GM23338 (cell line): ENCODE measurements around the gene MAD1L1. TPM values are rescaled to one million over a fixed set of nuclear protein-coding genes. Genes with fewer than 3 reads are reported as not detected.

Experiments used
- ATAC-seq: fragments of 200-7000 bp; cut with Tn5 transposase; 3 replicates; pipeline ENCODE4 v1.9.1; 2020
- DNase-seq: peaks from one replicate; pipeline ENCODE4 v3.0.0-alpha.2; 2015; ENCODE audit warnings: low spot score
- H2AFZ ChIP-seq: fragments of 200-600 bp; sonication (generic); 2 replicates; pipeline ENCODE4 v1.8.0; 2016; ENCODE audit warnings: antibody characterized with exemption, mild to moderate bottlenecking, moderate library complexity
- H3F3A ChIP-seq: fragments of 200-600 bp; sonication (generic); replicated peaks from 2 replicates; pipeline ENCODE4 v1.8.0; 2017; ENCODE audit warnings: antibody characterized with exemption, mixed run types, low read depth
- H3K27ac ChIP-seq: fragments of 200-600 bp; sonication (generic); 2 replicates; pipeline ENCODE4 v1.6.1; 2016; ENCODE audit warnings: low read depth
- H3K27me3 ChIP-seq: fragments of 200-600 bp; sonication (generic); 2 replicates; pipeline ENCODE4 v1.8.0; 2016; ENCODE audit warnings: mild to moderate bottlenecking, mixed run types, moderate library complexity; ENCODE audit not compliant: insufficient read depth
- H3K36me3 ChIP-seq: fragments of 200-600 bp; sonication (generic); 2 replicates; pipeline ENCODE4 v1.8.0; 2016; ENCODE audit warnings: mild to moderate bottlenecking; ENCODE audit not compliant: insufficient read depth
- H3K4me1 ChIP-seq: fragments of 200-600 bp; sonication (generic); 2 replicates; pipeline ENCODE4 v1.8.0; 2016; ENCODE audit warnings: mild to moderate bottlenecking, moderate library complexity; ENCODE audit not compliant: insufficient read depth
- H3K4me2 ChIP-seq: fragments of 200-600 bp; sonication (generic); 2 replicates; pipeline ENCODE4 v1.7.1; 2017; ENCODE audit warnings: mixed run types
- H3K4me3 ChIP-seq: fragments of 200-600 bp; sonication (generic); 2 replicates; pipeline ENCODE4 v1.6.1; 2016; ENCODE audit warnings: mixed run types
- H3K79me2 ChIP-seq: fragments of 200-600 bp; sonication (generic); replicated peaks from 2 replicates; pipeline ENCODE4 v1.8.0; 2017; ENCODE audit warnings: mild to moderate bottlenecking; ENCODE audit not compliant: insufficient read depth
- H3K9me2 ChIP-seq: fragments of 200-600 bp; sonication (generic); 2 replicates; pipeline ENCODE4 v1.8.0; 2017; ENCODE audit not compliant: insufficient read depth
- H4K20me1 ChIP-seq: fragments of 200-600 bp; sonication (generic); replicated peaks from 2 replicates; pipeline ENCODE4 v1.8.0; 2017; ENCODE audit warnings: mild to moderate bottlenecking; ENCODE audit not compliant: insufficient read depth
- H3K27ac Mint-ChIP-seq: 2 replicates; pipeline ENCODE4 v1.8.0; 2020; ENCODE audit warnings: inconsistent platforms, mild to moderate bottlenecking, moderate library complexity, mixed read lengths
- H3K27me3 Mint-ChIP-seq: 3 replicates; pipeline ENCODE4 v1.8.0; 2022; ENCODE audit warnings: low read depth, mild to moderate bottlenecking, moderate library complexity, mixed read lengths, inconsistent platforms; ENCODE audit not compliant: insufficient read depth, poor library complexity
- H3K36me3 Mint-ChIP-seq: 3 replicates; pipeline ENCODE4 v1.8.0; 2021; ENCODE audit warnings: low read depth, mild to moderate bottlenecking, inconsistent platforms, moderate library complexity, mixed read lengths
- H3K4me1 Mint-ChIP-seq: 3 replicates; pipeline ENCODE4 v1.8.0; 2020; ENCODE audit warnings: mild to moderate bottlenecking, inconsistent platforms, mixed read lengths
- H3K4me3 Mint-ChIP-seq: 3 replicates; pipeline ENCODE4 v1.8.0; 2021; ENCODE audit warnings: moderate library complexity, mild to moderate bottlenecking, inconsistent platforms, mixed read lengths
- H3K9me3 Mint-ChIP-seq: 3 replicates; pipeline ENCODE4 v1.8.0; 2020; ENCODE audit warnings: moderate library complexity, mild to moderate bottlenecking, inconsistent platforms, mixed read lengths
- CTCF ChIP-seq, 2 experiments: fragments of 200-600 bp in 1 of 2; sonication (generic) in 1 of 2; conservative IDR thresholded peaks; 2 replicates each; pipeline versions ENCODE4 v1.5.1 to v1.6.1; 2016 to 2017; ENCODE audit warnings: antibody characterized with exemption in 2 of 2, low read depth in 2 of 2, mild to moderate bottlenecking in 2 of 2, moderate library complexity in 1 of 2
- ETS1 ChIP-seq: IDR thresholded peaks from 2 replicates; pipeline ENCODE4 v1.6.1; 2016; ENCODE audit warnings: antibody characterized with exemption
- NANOG ChIP-seq: IDR thresholded peaks from 2 replicates; pipeline ENCODE4 v1.6.1; 2016; ENCODE audit warnings: antibody characterized with exemption, borderline replicate concordance
- POLR2AphosphoS5 ChIP-seq: IDR thresholded peaks from 2 replicates; pipeline ENCODE4 v1.6.1; 2016; ENCODE audit warnings: antibody characterized with exemption, low read depth
- REST ChIP-seq: IDR thresholded peaks from one replicate; pipeline ENCODE4 v1.6.1; 2018; ENCODE audit warnings: antibody characterized with exemption; ENCODE audit not compliant: unreplicated experiment
- STAT1 ChIP-seq: IDR thresholded peaks from one replicate; pipeline ENCODE4 v1.6.1; 2016; ENCODE audit warnings: antibody characterized with exemption; ENCODE audit not compliant: unreplicated experiment
- ZNF114 ChIP-seq: fragments of 250-450 bp; sonication (Bioruptor Pico); IDR thresholded peaks from 2 replicates; pipeline ENCODE4 v1.5.0; 2020; ENCODE audit warnings: mild to moderate bottlenecking, moderate library complexity
- ZNF331 ChIP-seq: fragments of 250-450 bp; sonication (Bioruptor Pico); IDR thresholded peaks from 2 replicates; pipeline ENCODE4 v1.5.0; 2020; ENCODE audit warnings: low read depth, mild to moderate bottlenecking, moderate library complexity
- polyA plus RNA-seq: library from polyadenylated mRNA; unstranded; fragments of >200 nt; fragmentation: Nextera tagmentation; extraction: Ambion mirVana; gene quantifications from 2 replicates; pipeline ENCODE4 v1.2.1, GENCODE V29; 2016
- total RNA-seq: library from RNA; depleted of rRNA; stranded (reverse); fragments of >200 nt; shearing (Covaris generic); gene quantifications from 2 replicates; pipeline ENCODE4 v1.2.3, GENCODE V29; 2014

Gene MAD1L1
- total and polyA plus RNA-seq, 2 experiments from 2014 or later, result 40.3 to 59.3 TPM

GRCh38 chr7:1798191-1798590 is 434.6 kb downstream of the MAD1L1 start:
- Histone ChIP-seq H3K27me3 (no peaks in the 10 kb centered on the region), H3F3A (no peaks in the 10 kb centered on the region), H3K27ac (no peak overlapping the region), H4K20me1 (no peaks in the 10 kb centered on the region), H3K79me2 (no peaks in the 10 kb centered on the region), H2AFZ (no peak overlapping the region), H3K36me3 (no peaks in the 10 kb centered on the region; the same call in 1 of the 2 replicates), H3K4me3 (no peak overlapping the region), H3K4me2 (no peak overlapping the region), H3K4me1 (no peaks in the 10 kb centered on the region), H3K9me2 (no peaks in the 10 kb centered on the region)
- ATAC-seq (no peak), DNase-seq (no peak)
- Mint-ChIP-seq H3K4me3 (no peak overlapping the region), H3K9me3 (peaks cover 67% of the 10 kb centered on the region), H3K27me3 (peaks cover 10% of the 10 kb centered on the region), H3K4me1 (no peaks in the 10 kb centered on the region), H3K36me3 (peaks cover 20% of the 10 kb centered on the region; the same call in 2 of the 3 replicates), H3K27ac (no peak overlapping the region)
- no peak for TF ChIP-seq ZNF331 (CRISPR knock-in tag)

- H3F3A ChIP-seq, result no peaks in the 10 kb centered on the region
- peaks cover 2% of the 10 kb centered on the region for H3K27me3 Mint-ChIP-seq
- H3K79me2 ChIP-seq, result no peaks in the 10 kb centered on the region
- H3K9me3 Mint-ChIP-seq, result peaks cover 46% of the 10 kb centered on the region
- no peaks in the 10 kb centered on the region for H4K20me1 ChIP-seq
- no peaks in the 10 kb centered on the region for H3K4me1 Mint-ChIP-seq
- no peaks in the 10 kb centered on the region for H3K4me1 ChIP-seq
- no peak for DNase-seq
- no peak for ATAC-seq
- TF ChIP-seq CTCF (conservative IDR thresholded peaks at IDR 0.05; ENCODE audit: low read depth in 2 of 2) (peak; percentile 37 to 42; a peak in 2 of 4 replicates), ZNF114 (CRISPR knock-in tag) (no peak), POLR2AphosphoS5 (no peak), STAT1 (no peak)
- H3K27ac Mint-ChIP-seq, result no peak overlapping the region
- H3K4me3 Mint-ChIP-seq, result no peak overlapping the region
- peaks cover 10% of the 10 kb centered on the region; the same call in 2 of the 3 replicates for H3K36me3 Mint-ChIP-seq
- H2AFZ ChIP-seq, result no peak overlapping the region
- H3K4me2 ChIP-seq, result no peak overlapping the region
- no peaks in the 10 kb centered on the region for H3K9me2 ChIP-seq
- H3K36me3 ChIP-seq, result no peaks in the 10 kb centered on the region; the same call in 1 of the 2 replicates
- no peaks in the 10 kb centered on the region for H3K27me3 ChIP-seq
- H3K27ac ChIP-seq, result no peak overlapping the region
- H3K4me3 ChIP-seq, result no peak overlapping the region
Observed at GRCh38 chr7:1794888-1795542, 437.7 kb downstream of the MAD1L1 start.

GRCh38 chr7:1787681-1788235 is 445.0 kb downstream of the MAD1L1 start:
- ATAC-seq, result no peak
- Mint-ChIP-seq H3K4me3 (no peak overlapping the region), H3K4me1 (no peaks in the 10 kb centered on the region), H3K9me3 (peaks cover 24% of the 10 kb centered on the region), H3K27me3 (no peaks in the 10 kb centered on the region), H3K36me3 (peaks cover 5% of the 10 kb centered on the region; the same call in 2 of the 3 replicates), H3K27ac (no peak overlapping the region)
- H3K36me3 ChIP-seq, result no peaks in the 10 kb centered on the region; the same call in 1 of the 2 replicates
- no peak overlapping the region for H3K27ac ChIP-seq
- H3K4me1 ChIP-seq, result no peaks in the 10 kb centered on the region
- no peaks in the 10 kb centered on the region for H4K20me1 ChIP-seq
- H3K79me2 ChIP-seq, result no peaks in the 10 kb centered on the region
- DNase-seq, result no peak
- no peaks in the 10 kb centered on the region for H3K27me3 ChIP-seq
- H3K4me2 ChIP-seq, result no peak overlapping the region
- H3K9me2 ChIP-seq, result no peaks in the 10 kb centered on the region
- H2AFZ ChIP-seq, result no peak overlapping the region
- H3K4me3 ChIP-seq, result no peak overlapping the region
- H3F3A ChIP-seq, result no peaks in the 10 kb centered on the region
- TF ChIP-seq NANOG (no peak), REST (no peak), ETS1 (no peak), STAT1 (no peak)
